Stimulated activated CD4-positive, alpha-beta T cell treated with anti-CD3 and anti-CD28 coated beads, Interleukin-4, amount 100 ng/mL, for 4 hours (primary cell): ENCODE results near the gene SYNGR1.
"Not testable (repeated sequence)": the region's sequence is repeated elsewhere in the genome, so short reads cannot be mapped to it uniquely, and the experiment has no call there.

ENCODE experiments used
- DNase-seq, 2 experiments: peaks; one replicate each; pipeline ENCODE4 v3.0.0-alpha.2; 2020

SYNGR1 gene

GRCh38 chr22:39411828-39412365, 62.1 kb downstream of the SYNGR1 start:
- DNase-seq = not testable (repeated sequence)

- DNase-seq = not testable (repeated sequence)
Observed at GRCh38 chr22:39413204-39413603, 63.4 kb downstream of the SYNGR1 start.

GRCh38 chr22:39414377-39414776, 64.6 kb downstream of the SYNGR1 start:
- no peak for DNase-seq

- DNase-seq = no peak
Observed at GRCh38 chr22:39414886-39415285, 65.1 kb downstream of the SYNGR1 start.

- no peak for DNase-seq
Observed at GRCh38 chr22:39415506-39415905, 65.7 kb downstream of the SYNGR1 start.

GRCh38 chr22:39416319-39416718, 66.5 kb downstream of the SYNGR1 start:
- no peak for DNase-seq

GRCh38 chr22:39417641-39418040, 67.8 kb downstream of the SYNGR1 start:
- no peak for DNase-seq

GRCh38 chr22:39418696-39419095, 68.9 kb downstream of the SYNGR1 start:
- no peak for DNase-seq

- DNase-seq = no peak
Observed at GRCh38 chr22:39419096-39419495, 69.3 kb downstream of the SYNGR1 start.

- DNase-seq = no peak
Observed at GRCh38 chr22:39419911-39420310, 70.1 kb downstream of the SYNGR1 start.

GRCh38 chr22:39421691-39422090, 71.9 kb downstream of the SYNGR1 start:
- DNase-seq = no peak

GRCh38 chr22:39422101-39422500, 72.3 kb downstream of the SYNGR1 start:
- DNase-seq = no peak

GRCh38 chr22:39422721-39423120, 72.9 kb downstream of the SYNGR1 start:
- DNase-seq = no peak

- no peak for DNase-seq
Observed at GRCh38 chr22:39423976-39424375, 74.2 kb downstream of the SYNGR1 start.

GRCh38 chr22:39426380-39427043, 76.7 kb downstream of the SYNGR1 start:
- no peak for DNase-seq

- no peak for DNase-seq
Observed at GRCh38 chr22:39427751-39428596, 78.2 kb downstream of the SYNGR1 start.

- no peak for DNase-seq
Observed at GRCh38 chr22:39428597-39429071, 78.8 kb downstream of the SYNGR1 start.

GRCh38 chr22:39429186-39429585, 79.4 kb downstream of the SYNGR1 start:
- no peak for DNase-seq

GRCh38 chr22:39429916-39430575, 80.3 kb downstream of the SYNGR1 start:
- no peak for DNase-seq

- DNase-seq = no peak
Observed at GRCh38 chr22:39430576-39431150, 80.9 kb downstream of the SYNGR1 start.

- no peak for DNase-seq
Observed at GRCh38 chr22:39431216-39431801, 81.5 kb downstream of the SYNGR1 start.

GRCh38 chr22:39431821-39432251, 82.0 kb downstream of the SYNGR1 start:
- DNase-seq = no peak
